HG02571 (cell line): Measurements from ENCODE around the gene TMEM106C.

Source experiments
- ATAC-seq: cut with Tn5 transposase; IDR thresholded peaks from one replicate; pipeline ENCODE4 v1.9.1; 2021; ENCODE audit warnings: mild to moderate bottlenecking, moderate library complexity; ENCODE audit not compliant: unreplicated experiment

TMEM106C gene

DNA sequence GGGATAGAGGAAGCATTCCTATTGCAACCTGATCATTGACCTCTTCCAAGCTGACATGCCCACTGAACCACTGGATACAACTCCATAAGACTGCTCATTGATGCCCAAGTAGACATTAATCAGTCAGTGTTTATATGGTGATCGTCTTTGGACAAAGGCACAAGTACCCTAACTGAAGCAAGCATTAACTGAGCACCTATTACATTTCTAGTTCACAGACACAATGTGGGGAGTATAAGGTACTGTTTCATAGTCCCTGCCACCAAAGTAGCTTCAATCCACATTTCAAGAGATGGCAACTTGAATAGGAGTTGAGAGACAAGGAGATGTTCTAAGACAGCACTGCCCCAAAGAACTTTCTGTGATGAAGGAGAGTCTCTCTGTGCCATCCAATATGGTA lies 51.7 kb downstream of the TMEM106C start:
- no peak for ATAC-seq

DNA sequence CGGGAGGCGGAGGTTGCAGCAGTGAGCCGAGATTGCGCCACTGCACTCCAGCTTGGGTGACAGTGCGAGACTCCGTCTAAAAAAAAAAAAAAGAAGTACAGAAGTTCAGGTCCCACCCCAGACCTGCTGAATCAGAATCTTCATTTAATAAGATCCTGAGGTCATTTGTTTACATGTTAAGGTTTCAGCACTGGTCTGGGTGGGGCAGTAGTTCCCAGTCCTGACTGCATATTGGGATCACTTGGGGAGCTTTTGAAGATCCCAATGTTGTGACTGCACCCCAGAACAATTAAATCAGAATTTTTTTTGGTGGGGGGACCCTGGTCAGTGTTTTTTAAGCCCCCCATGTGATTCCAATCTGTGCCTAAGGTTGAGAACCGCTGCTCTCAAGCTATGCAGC lies 52.6 kb downstream of the TMEM106C start:
- no peak for ATAC-seq

DNA sequence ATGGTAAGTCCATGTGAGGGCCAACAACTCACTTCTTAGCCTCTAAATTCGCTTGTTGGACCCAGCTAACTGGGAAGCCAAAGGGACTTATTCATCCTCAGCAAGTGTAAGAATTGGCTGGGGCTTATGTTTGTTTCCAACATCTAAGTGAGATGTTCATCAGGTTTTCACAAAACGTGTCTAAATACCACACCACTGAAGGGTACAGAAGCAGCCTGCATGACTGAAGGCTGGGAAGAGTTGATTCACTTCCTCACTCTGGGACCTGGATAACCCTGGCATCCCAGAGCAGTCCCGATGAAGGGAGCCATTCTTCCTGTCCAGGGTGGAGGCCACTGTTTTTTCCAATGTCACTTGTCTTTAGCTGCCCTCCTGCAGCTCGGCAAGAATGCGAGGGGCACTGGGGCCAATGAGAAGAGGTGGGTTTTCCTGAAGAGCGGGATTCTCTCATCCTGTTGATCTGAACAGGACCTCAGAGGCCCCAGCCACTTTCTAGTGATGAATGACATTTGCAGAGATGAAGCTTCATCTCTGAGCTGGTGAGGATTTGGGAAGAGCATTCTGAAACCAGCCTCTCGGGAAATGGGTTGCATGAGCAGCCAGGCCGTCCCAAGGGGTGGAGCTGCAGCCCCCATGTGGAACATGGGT lies 53.1 kb downstream of the TMEM106C start:
- no peak for ATAC-seq

DNA sequence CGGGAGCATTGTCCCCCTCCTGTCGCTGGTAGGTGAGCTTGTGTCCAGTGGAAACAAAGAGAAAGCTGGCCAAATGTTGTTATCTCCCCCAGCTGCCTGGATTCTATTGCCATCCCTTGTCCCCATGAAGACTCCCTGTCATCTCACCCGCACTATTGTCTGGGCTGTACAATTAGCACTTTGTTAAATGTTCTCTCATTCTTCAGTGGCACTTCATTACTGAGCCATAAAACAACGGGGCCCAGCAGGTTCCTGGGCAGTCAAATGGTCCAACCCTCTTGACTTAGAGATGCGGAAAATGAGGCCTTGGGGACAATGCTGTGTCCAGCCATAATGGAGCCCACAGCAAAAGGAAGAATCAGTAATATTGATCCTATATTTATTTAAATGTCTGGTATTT lies 54.1 kb downstream of the TMEM106C start:
- ATAC-seq = no peak

DNA sequence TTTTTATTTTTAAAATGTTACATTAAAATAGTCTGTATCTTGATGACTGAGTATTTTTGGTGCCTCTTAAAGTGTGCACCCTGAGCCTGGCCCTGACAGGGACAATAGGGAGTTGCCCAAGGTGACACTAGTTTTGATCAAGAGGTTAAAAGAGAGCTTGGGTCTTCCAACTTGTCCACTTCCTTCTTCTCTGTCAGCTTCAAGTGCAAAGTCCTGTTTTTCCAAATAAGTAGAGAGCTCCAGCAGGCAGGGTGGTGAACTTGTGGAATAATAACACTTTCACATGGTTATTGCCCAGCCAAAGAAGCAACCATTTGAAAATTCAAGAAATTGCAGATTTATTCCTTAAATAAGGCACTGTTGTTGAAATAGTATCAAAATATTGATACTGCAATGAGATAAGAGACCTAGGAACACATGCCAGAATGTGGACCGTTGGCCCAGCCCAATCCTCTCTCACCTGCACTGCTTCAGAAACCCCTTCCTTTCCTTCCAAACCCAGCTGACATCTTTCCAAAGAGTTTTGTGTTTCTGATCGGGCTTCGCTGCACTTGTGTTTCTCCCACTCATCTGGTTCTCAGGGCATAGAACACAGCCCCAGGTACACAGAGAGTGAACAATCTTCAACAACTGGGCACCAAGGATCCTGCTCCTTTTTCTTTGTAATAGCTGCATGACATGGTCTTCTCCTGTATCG lies 54.7 kb downstream of the TMEM106C start:
- ATAC-seq = no peak
